Lower leg skin (tissue), 3 donors: ENCODE measurements around the gene VIL1.

Source experiments
- POLR2A ChIP-seq, 2 donors: fragments of 450-650 bp; IDR thresholded peaks; one replicate each; pipeline ENCODE4 v1.6.1; 2016 to 2017; ENCODE audit warnings: antibody characterized with exemption in 2 of 2, mild to moderate bottlenecking in 1 of 2, moderate library complexity in 1 of 2
- TF ChIP-seq, protein P1 (sequence below), 3 donors: fragments of 450-650 bp; IDR thresholded peaks; one replicate each; pipeline ENCODE4 v1.5.1; 2016; ENCODE audit warnings: antibody characterized with exemption in 3 of 3, mild to moderate bottlenecking in 3 of 3, moderate library complexity in 2 of 3

- TF ChIP-seq, protein P1, sequence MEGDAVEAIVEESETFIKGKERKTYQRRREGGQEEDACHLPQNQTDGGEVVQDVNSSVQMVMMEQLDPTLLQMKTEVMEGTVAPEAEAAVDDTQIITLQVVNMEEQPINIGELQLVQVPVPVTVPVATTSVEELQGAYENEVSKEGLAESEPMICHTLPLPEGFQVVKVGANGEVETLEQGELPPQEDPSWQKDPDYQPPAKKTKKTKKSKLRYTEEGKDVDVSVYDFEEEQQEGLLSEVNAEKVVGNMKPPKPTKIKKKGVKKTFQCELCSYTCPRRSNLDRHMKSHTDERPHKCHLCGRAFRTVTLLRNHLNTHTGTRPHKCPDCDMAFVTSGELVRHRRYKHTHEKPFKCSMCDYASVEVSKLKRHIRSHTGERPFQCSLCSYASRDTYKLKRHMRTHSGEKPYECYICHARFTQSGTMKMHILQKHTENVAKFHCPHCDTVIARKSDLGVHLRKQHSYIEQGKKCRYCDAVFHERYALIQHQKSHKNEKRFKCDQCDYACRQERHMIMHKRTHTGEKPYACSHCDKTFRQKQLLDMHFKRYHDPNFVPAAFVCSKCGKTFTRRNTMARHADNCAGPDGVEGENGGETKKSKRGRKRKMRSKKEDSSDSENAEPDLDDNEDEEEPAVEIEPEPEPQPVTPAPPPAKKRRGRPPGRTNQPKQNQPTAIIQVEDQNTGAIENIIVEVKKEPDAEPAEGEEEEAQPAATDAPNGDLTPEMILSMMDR (IDR thresholded peaks at IDR 0.05), result no peak
- no peak for TF ChIP-seq POLR2A (IDR thresholded peaks at IDR 0.05)
These were observed 23.9 kb upstream of the VIL1 start for GRCh38 chr2:218395090-218395444.
